Measurements from ENCODE around the gene ZNRF1.

DNA sequence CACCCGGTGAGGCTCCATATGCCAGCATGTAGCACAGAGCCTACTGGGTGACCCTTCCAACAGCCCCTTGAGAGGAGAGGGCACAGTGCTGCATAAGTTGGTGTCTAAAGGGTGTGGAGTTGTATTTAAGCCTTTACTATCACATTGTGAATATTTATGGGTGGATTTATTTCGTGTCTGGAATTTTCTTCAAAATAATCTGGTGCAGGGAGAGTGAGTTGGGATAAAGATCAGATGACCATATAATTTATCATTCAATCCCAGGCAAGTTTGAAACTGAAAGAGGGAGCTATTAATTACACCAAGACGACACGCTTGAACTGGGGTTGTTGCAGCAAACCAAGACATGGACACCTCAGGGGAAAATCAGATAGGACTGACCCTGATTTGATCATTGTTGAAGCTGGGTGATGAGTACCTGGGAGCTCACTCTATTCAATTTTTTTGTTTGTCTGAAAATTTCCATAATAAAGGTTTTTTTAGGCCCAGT is 75.5 kb downstream of the ZNRF1 start:
- TF ChIP-seq CEBPB (IDR thresholded peaks at IDR 0.05), result no peak
- no peak for TF ChIP-seq FOXM1 (IDR thresholded peaks at IDR 0.05; ENCODE audit: borderline replicate concordance, low read depth)

All from Ishikawa (cell line).